GM15510 (cell line): ENCODE data around the gene DISP3.

Experiments
- POLR2A ChIP-seq: IDR thresholded peaks from 3 replicates; pipeline ENCODE4 v1.6.1; 2011; ENCODE audit warnings: borderline replicate concordance; ENCODE audit not compliant: insufficient read length; ENCODE audit errors: extremely low read depth

Gene DISP3

DNA sequence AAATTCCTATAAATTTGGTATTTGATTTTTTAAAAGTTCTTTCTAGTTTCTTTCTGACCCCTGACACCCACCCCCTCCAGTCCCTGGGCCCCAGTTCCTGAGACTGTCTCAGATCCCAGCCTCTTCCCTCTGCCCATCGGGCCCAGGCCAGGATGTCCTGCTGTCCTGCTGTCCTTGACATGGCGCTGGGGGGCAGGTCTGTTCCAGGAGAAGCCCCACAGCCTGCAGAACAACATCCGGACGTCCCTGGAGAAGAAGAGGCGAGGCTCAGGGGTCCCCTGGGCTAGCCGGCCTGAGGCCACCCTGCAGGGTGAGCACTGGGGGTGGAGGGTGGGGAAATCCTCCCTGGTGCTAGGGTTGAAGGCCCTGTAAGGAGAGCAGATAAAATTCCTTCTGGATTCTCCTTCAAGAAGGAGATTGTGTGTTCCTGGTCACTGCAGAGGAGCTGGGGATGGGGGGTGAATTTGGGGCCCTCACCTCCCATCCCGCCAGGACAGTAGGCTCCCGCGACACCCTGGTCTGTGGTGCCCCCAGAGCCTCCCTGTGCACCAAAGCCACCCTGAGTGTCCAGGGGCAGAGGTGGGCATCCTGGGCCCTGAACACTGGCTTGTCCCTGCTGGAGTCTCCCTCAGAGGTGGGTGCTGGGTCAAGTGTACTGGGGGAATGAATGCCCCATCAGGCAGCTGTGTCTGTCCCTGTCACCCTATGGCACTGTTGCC, 45.0 kb downstream of the DISP3 start:
- TF ChIP-seq POLR2A: no peak

DNA sequence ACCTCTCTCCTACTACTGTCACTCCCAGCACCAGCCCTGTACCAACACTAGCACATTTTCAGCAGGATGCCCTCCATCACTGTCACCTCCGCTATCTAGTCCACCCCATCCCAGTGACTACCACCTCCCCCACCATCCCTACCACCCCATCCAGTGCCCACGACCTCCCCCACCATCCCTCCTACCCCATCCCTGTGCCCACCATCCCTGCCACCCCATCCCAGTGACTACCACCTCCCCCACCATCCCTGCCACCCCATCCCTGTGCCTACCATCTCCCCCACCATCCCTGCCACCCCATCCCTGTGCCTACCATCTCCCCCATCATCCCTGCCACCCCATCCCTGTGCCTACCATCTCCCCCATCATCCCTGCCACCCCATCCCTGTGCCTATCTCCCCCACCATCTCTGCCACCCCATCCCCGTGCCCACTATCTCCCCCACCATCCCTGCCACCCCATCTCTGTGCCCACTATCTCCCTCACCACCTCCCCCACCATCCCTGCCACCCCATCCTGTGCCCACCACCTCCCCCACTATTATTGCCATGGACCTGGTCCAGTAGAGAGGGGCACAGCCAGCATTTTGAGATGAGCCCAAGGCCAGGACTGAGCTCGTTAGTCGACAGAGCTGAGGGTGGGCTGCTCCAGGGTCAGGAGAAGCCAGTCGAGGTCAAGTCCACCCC, 45.7 kb downstream of the DISP3 start:
- TF ChIP-seq POLR2A: no peak

DNA sequence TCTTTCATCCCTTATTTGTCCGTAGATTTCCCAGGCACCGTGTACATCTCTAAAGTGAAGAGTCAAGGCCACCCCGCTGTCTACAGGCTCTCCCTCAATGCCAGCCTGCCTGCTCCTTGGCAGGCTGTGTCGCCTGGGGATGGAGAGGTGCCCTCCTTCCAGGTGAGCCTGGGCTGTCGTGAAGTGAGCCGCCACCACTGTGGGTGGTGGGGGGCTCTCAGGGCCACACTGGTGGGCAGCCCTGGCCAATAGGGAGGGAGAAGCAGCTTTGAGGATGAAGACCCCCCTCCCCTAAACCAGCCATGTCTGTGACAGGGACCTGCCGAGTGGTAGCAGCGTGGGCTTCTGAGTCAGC, 46.2 kb downstream of the DISP3 start:
- no peak for TF ChIP-seq POLR2A

DNA sequence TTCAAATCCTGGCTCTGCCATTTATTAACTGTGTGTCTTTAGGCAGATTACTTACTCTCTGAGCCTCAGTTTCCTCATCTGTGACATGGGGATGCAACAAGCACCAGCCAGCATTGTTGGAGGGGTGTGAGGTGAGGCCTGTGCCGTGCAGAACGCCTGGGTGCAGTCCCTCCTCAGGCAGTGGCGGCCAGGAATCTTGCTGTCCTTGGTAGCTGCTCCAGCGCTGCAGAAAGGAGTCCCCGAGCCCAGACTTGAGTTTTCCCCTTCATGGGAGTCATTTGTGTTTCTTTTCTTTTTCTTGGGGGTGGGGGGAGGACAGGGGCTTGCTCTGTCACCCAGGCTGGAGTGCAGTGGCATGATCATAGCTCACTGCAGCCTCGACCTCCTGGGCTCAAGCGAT, 46.6 kb downstream of the DISP3 start:
- TF ChIP-seq POLR2A: no peak

DNA sequence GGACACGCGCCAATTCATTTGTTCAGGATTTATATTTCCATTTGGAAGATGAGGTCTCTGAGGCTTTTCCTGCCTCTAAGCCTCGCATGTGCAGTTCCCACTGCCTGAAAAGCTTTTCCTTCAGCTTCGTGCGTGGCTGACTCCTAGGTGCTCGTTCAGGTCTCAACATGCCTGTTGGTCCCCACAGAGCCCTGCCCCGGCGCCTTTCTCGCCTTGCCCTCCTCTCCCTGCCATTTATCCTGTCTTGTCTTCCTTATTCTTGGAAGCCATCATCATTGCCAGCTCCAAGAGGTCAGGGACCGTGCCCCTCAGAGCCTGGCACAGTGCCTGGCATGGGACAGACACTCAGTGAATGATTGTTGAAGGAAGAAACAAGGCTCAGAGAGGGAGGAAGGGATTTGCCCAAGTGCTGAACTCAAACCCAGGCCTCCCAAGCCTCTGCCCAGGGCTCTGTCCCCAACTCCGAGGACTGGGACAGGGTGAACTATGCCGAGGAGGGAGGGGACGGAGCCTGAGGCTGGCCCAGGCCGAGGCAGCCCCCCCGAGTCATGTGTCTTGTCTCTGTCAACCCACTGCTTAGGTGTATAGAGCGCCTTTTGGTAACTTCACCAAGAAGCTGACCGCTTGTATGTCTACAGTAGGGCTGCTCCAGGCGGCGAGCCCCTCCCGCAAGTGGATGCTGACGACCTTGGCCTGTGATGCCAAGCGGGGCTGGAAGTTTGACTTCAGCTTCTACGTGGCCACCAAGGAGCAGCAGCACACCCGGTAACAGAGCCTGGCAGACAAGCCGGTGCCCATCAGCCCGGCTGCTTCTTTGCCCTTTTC, 47.3 kb downstream of the DISP3 start:
- TF ChIP-seq POLR2A: no peak

DNA sequence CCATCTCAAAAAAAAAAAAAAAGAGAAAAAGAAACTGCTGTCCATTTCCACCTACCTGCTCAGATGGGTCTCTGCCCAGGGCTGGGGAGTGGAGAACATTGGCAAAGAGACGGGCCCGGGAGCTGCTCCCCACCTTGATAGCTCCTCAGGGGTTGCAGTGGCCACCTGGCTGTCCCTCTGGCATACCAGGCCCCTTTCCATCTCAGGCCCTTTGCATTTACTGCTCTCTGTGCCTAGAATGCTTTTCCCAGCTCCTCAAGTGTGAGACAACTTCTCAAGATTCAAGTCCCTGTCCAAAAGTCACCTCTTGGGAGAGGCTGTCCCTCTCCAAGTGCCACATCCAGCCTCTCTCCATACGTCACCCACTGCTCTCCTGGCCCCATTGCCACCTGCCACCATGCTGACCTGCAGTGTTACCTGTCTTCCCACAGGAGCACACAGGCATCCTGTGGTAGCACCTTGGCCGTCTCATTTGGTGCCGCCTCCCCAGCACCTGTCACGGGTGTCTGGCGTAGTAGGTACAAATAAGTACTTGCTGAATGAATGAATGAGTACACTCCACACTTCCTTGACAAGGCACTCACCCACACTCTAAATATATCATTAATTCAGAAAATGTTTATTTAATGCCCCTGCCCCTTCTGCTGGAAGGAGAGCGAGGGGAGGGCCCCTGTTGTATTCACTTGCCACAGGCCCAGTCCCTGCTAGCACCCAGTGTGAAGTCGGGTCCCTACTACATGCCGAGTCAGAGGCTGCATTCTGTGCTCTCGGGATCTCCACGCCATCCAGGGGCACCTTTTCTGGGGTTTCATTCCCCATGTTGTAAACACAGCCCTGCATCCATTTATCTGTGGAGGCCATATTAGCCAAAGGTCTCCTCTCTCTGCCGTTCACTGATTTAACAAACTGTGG, 48.8 kb downstream of the DISP3 start:
- TF ChIP-seq POLR2A: no peak

DNA sequence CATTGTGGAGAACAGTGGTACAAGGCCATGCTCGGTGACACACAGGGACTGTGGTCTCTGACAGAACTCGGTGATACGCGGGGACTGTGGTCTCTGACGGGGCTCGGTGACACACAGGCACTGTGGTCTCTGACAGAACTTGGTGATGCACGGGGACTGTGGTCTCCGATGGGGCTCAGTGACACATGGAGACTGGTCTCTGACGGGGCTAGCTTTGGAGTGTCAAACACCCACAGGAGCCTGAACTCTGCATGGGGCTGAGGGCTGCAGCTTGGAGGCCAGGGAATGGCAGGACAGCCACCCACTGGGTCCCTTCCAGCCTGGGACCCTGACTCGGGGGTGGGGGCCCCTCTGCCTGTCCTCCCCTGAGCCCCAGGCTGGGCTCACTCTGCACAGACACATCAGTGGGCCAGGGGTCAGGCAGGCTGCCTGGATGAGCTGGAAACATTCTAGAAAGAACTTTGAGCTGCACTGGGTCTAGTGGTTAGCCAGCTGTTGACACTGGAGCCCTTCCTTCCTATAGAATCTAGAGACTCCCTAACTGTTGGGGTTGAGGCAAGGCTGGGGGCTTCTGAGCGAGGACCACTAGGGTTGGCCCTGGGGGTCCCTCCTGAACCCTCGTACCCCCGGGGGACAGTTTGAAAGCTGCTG, 49.8 kb downstream of the DISP3 start:
- no peak for TF ChIP-seq POLR2A

DNA sequence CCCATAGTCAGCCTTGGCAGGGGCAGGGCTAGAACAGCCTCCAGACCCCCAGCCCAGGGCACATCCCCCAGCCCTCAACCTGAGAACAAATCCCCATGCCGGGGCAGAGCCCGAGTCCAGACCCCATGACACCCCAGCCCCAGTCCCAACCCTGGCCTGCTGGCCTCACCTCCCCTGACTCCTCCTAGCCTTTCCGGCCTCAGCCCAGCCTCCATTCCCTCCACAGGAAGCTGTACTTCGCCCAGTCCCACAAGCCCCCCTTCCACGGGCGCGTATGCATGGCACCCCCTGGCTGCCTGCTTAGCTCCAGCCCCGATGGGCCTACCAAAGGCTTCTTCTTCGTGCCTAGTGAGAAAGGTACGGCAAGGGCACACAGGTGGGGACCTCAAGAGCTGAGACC, 50.4 kb downstream of the DISP3 start:
- no peak for TF ChIP-seq POLR2A

DNA sequence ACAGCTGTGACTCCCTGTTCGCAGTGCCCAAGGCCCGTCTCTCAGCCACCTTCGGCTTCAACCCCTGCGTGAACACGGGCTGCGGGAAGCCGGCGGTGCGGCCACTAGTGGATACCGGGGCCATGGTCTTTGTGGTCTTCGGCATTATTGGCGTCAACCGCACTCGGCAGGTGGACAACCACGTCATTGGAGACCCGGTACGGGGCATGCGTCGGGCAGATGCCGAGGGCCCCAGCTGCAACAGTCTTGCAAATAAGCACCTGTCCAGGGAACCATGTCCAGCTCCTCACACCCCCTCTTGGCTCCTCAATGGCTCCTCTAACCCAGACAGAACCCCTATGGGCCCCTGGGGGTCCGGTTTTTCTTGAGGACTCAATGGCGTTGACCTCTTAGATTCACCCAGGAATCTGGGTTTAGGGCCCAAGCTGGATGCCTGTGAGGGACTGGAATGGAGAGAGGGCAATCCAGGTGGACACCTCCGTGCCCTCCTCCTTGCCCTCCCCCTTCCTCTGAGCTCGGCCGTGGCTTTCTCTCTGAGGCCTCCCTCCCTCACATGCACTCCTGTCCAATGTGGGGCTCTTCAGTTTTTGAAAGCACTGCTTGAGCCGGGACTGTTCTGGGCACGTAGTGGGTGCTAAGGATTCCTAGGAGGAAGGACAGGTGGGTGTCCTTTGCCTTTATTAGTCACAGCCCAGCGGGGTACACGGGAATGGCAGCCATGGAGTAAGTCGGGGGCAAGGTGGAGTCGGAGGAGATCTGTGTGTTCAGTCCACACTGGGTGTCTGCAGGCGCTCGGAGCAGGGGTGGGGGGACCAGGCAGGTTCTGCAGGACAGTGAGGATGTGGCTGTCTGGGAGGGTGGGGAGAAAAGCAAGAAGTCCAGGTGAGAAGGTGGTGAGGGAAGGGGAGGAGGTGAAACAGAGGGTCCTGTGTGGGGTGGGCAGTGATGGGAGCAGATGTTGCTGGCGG, 51.1 kb downstream of the DISP3 start:
- TF ChIP-seq POLR2A: no peak

DNA sequence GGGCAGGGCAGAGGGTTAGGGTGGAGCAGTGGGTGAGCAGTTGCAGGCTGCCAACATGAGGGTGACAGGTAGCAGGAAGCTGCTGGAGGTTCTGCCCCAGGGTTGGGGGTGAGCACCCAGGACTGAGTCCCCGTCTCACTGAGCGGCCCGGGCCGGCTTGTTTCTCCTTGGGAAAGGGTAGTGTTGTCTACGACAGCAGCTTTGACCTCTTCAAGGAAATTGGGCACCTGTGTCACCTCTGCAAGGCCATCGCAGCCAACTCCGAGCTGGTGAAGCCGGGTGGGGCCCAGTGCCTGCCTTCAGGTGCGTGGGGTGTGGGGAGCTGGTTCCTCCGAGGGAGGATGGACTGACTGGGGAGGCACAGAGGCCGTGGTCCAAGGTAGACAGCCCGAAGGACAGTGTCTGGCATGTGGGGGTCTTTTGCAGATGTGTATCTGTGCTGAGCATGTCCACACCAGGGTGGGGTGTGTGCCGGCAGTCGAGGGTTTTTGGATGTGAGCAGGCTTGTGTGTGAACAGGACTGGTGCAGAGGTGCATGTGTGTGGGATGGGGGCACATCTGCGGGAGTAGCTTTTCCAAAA, 51.9 kb downstream of the DISP3 start:
- TF ChIP-seq POLR2A: no peak

DNA sequence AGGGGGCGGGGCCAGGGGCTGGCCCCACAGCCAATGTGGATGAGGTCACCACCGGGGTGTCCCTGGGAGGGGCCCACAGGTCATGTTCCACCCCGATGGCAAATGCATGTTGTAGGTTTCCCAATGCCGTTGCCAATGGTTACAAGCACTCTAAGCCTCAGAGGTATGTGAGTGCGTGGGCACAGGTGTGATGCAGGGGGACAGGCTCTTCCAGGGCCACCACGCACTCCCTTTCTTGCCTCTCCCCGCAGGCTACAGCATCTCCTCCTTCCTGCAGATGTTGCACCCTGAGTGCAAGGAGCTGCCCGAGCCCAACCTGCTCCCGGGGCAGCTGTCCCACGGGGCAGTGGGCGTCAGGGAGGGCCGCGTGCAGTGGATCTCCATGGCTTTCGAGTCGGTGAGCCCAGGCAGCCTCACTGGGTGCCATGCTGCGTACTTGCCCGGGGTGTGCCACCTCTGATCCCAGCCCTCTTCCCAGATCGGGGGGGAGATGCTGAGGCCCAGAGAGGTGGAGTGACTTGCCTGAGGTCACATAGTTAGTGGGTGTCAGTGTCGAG, 52.4 kb downstream of the DISP3 start:
- TF ChIP-seq POLR2A: no peak

DNA sequence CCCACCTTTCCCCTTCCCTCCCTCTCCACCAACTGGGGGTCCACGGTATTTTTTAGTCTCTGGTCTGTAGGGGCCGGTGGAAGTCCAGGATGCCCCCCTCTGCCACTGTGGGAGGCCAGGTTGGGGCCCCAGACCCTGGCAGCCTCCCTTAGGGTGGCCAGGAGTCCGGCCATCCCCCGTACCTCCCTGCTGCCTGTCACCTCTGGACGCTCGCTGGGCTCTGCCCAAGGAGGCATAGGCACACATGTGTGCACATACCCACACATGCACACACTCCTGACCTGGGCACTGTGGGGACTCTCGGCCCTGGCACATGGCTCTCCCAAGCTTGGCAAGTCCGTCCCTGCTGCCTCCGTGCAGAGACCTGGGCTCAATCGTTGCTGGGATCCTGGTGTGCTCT, 53.0 kb downstream of the DISP3 start:
- no peak for TF ChIP-seq POLR2A
